Muscle of leg (tissue), 11 donors: ENCODE measurements around the gene HTR5A. TPM values are rescaled to one million over a fixed set of nuclear protein-coding genes. Genes with fewer than 3 reads are reported as not detected.

Source experiments
- DNase-seq: peaks from one replicate; pipeline ENCODE4 v3.0.0; 2013
- H3K27ac ChIP-seq: one replicate; pipeline ENCODE4 v1.5.1; 2013; ENCODE audit warnings: mild to moderate bottlenecking, low read length, control low read depth
- H3K27me3 ChIP-seq: one replicate; pipeline ENCODE4 v1.6.1; 2013; ENCODE audit warnings: low read length; ENCODE audit not compliant: control insufficient read depth, insufficient read depth
- H3K36me3 ChIP-seq: one replicate; pipeline ENCODE4 v1.6.1; 2013; ENCODE audit warnings: low read length; ENCODE audit not compliant: control insufficient read depth, insufficient read depth
- H3K4me1 ChIP-seq: one replicate; pipeline ENCODE4 v1.6.1; 2013; ENCODE audit warnings: low read length; ENCODE audit not compliant: control insufficient read depth, insufficient read depth
- H3K4me3 ChIP-seq: one replicate; pipeline ENCODE4 v1.5.1; 2013; ENCODE audit warnings: low read length, control low read depth
- H3K9me3 ChIP-seq: replicated peaks from 2 replicates; pipeline ENCODE4 v1.6.1; 2013; ENCODE audit warnings: low read depth, low read length; ENCODE audit not compliant: control insufficient read depth
- WGBS: methylation state at CpG from one replicate; pipeline ENCODE4 v1.1.5; 2013; ENCODE audit warnings: missing lambda C conversion rate; ENCODE audit not compliant: insufficient coverage; 5-methylcytosine and 5-hydroxymethylcytosine counted together
- polyA plus RNA-seq, 8 donors: library from polyadenylated mRNA; unstranded; fragments of 120-200 nt; gene quantifications; one replicate each; pipeline versions ENCODE4 v1.2.1 to v1.2.3, GENCODE V29; 2013; ENCODE audit warnings: inconsistent platforms in 1 of 8, low replicate concordance in 1 of 8; ENCODE audit not compliant: insufficient read length in 8 of 8, insufficient read depth in 1 of 8
- total RNA-seq: library from RNA; stranded (reverse); fragments of 120-200 nt; gene quantifications from one replicate; pipeline ENCODE4 v1.2.4, GENCODE V29; 2013

Gene HTR5A
- total and polyA plus RNA-seq, 9 donors = not detected

DNA sequence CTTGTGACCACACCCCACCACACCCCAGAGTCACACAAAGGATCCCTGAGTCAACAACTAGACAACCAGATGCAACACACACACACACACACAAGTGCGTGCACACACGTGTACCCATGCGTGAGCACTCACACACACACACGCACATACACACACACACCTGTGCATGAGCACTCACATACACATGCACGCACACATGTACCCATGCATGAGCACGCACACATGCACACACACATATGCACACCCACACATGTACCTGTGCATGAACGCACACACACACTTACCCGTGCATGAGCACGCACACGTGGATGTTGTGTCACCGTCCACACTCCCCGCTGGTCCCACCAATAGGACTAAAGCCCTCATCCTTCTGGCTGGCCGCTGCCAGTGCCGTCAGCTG is 60.4 kb downstream of the HTR5A start:
- no peaks in the 10 kb centered on the region for H3K9me3 ChIP-seq
- H3K27me3 ChIP-seq = no peaks in the 10 kb centered on the region
- no peaks in the 10 kb centered on the region for H3K36me3 ChIP-seq
- H3K27ac ChIP-seq = no peak overlapping the region
- 93% methylated on average over 14 of the region's 14 CpGs for WGBS
- no peak overlapping the region for H3K4me3 ChIP-seq
- no peak for DNase-seq
- H3K4me1 ChIP-seq = no peaks in the 10 kb centered on the region

DNA sequence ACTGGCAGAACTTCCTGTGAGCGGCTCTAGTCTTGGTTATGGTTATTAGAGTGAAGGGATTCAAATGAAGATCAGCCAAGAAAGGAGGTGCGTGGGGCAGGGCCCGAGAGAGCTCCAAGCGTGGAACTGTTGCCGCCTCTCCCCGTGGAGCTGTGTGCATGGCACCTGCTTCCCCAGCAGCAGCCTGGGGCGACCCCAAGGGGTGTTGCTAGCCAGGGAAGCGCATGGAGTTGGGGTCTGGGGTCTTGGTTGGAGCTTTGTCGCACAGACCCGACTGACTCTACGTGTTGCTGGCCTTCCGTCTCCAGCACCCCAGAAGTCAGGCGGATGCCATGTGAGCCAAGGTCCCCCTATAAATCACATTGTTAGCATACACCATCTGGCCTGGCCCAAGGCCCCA is 61.0 kb downstream of the HTR5A start:
- Histone ChIP-seq H3K4me3 (no peak overlapping the region), H3K9me3 (no peaks in the 10 kb centered on the region), H3K36me3 (no peaks in the 10 kb centered on the region), H3K4me1 (no peaks in the 10 kb centered on the region), H3K27me3 (no peaks in the 10 kb centered on the region), H3K27ac (no peak overlapping the region)
- WGBS = 78% methylated on average over 2 of the region's 13 CpGs
- DNase-seq = no peak

DNA sequence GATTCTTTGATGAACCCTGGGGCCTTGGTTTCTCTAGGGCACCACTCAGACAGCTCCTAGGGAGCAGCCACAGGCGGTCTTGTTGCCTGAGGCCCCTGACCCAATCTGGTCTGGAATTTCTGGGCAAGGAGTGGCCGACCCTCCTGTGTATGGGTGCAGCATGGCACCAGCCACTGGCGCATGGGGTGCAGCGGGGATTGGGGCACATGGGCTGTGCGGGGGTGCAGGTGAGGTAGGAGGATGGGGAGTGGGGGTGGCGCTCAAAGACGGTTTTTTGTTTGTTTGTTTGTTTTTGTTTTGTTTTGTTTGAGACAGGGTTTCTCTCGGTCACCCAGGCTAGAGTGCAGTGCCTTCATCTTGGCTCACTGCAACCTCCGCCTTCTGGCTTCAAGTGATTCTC is 62.3 kb downstream of the HTR5A start:
- H3K27me3 ChIP-seq = no peaks in the 10 kb centered on the region
- no peak overlapping the region for H3K4me3 ChIP-seq
- no peaks in the 10 kb centered on the region for H3K4me1 ChIP-seq
- H3K36me3 ChIP-seq = no peaks in the 10 kb centered on the region
- DNase-seq = no peak
- no peak overlapping the region for H3K27ac ChIP-seq
- no peaks in the 10 kb centered on the region for H3K9me3 ChIP-seq
- 83% methylated on average over 9 of the region's 9 CpGs for WGBS

DNA sequence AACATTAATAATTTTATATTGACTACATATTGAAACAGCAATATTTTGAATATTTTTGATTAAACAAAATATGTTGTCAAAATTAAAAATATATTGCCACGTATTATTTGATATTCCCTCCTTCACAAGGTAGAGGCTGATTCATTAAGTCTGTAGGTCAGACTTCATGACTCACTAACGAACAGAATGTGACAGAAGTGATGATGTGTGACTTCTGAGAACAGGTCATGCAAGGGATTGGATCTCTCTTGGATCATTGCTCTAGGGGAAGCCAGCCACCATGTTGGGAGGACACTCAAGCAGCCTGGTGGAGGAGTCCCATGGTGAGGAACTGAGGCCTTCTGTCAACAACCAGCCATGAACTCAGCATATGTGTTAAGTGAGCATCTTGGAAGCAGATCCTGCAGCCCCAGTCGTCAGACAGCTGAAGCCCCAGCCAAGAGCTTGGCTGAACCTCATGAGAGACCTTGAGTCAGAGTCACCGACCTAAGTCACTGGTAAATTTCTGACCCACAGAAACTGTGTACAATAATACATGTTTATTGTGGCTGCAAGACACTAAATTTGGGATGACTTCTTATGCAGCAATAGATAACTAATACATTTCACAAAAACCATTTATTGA is 66.6 kb downstream of the HTR5A start:
- Histone ChIP-seq H3K36me3 (no peaks in the 10 kb centered on the region), H3K27me3 (peaks cover 3% of the 10 kb centered on the region), H3K4me1 (no peaks in the 10 kb centered on the region), H3K9me3 (no peaks in the 10 kb centered on the region), H3K27ac (no peak overlapping the region), H3K4me3 (no peak overlapping the region)
- WGBS = 65% methylated on average over 2 of the region's 4 CpGs
- DNase-seq = no peak

Other genes with a start within 250 kb of the HTR5A start
- gene PAXIP1, start 67.2 kb upstream of the HTR5A start, total RNA-seq = 8.1 TPM
- 10 to 100 TPM; 10.1 to 13.0 (median 11.2) TPM for gene PAXIP1, start 67.2 kb upstream of the HTR5A start, polyA plus RNA-seq
- 18.7 TPM for gene INSIG1, start 227.6 kb downstream of the HTR5A start, total RNA-seq
- gene INSIG1, start 227.6 kb downstream of the HTR5A start, polyA plus RNA-seq = 10 to 100 TPM; 15.7 to 25.1 (median 24.1) TPM